HepG2 (cell line): ENCODE measurements around the gene ALDH9A1. TPM values are rescaled to one million over a fixed set of nuclear protein-coding genes. Genes with fewer than 3 reads are reported as not detected.
"Not testable (repeated sequence)": the region's sequence is repeated elsewhere in the genome, so short reads cannot be mapped to it uniquely, and the experiment has no call there.

Source experiments
- ATAC-seq: fragments of 200-7000 bp; cut with Tn5 transposase; 3 replicates; pipeline ENCODE4 v1.9.1; 2020; ENCODE audit warnings: mild to moderate bottlenecking, moderate library complexity
- BruUV-seq: library from RNA; stranded (reverse); fragments of 400-500 nt; replicated peaks from 2 replicates; lab custom pipeline; 2021; lab: Mats Ljungman, UMichigan
- CTCF ChIA-PET: fragments of 300-600 bp; formaldehyde crosslinking; extraction: SDS; loops from one replicate; lab custom pipeline; 2021; ENCODE audit warnings: low total read pairs, inconsistent platforms, low intra/inter-chr PET ratio; lab: Yijun Ruan, JAX
- POLR2A ChIA-PET: fragments of 350-600 bp; sonication (Branson Sonifier 250); formaldehyde crosslinking; loops from one replicate; lab custom pipeline; 2020; ENCODE audit warnings: antibody characterized with exemption, inconsistent platforms; lab: Yijun Ruan, JAX
- DNase-seq: peaks from one replicate; pipeline ENCODE4 v3.0.0-alpha.2; 2015; ENCODE audit warnings: low spot score
- FAIRE-seq: peaks from 3 replicates; lab custom pipeline; 2011; peaks lifted over from hg19 to GRCh38; lab: Jason Lieb, UNC
- H2AFZ ChIP-seq: one replicate; pipeline ENCODE4 v1.6.1; 2011; ENCODE audit warnings: low read length, inconsistent platforms
- H3K27ac ChIP-seq: fragments of 300-600 bp; 3 replicates; pipeline ENCODE4 v1.8.0; 2011; ENCODE audit warnings: mixed run types, mild to moderate bottlenecking, mixed read lengths, low read length, inconsistent platforms; ENCODE audit not compliant: insufficient read depth; ENCODE audit errors: extremely low read length
- H3K27me3 ChIP-seq, 2 experiments: fragments of 200-600 bp in 1 of 2; 2 replicates in 1 of 2; 3 replicates in 1 of 2; pipeline versions ENCODE4 v1.6.0 to v1.8.0; 2011; ENCODE audit warnings: low read length in 2 of 2, mild to moderate bottlenecking in 2 of 2, moderate library complexity in 2 of 2, inconsistent platforms in 1 of 2; ENCODE audit not compliant: insufficient read depth in 2 of 2, control insufficient read depth in 1 of 2
- H3K36me3 ChIP-seq, 2 experiments: fragments of 200-600 bp in 1 of 2; replicated peaks in 1 of 2; 2 replicates in 1 of 2; 3 replicates in 1 of 2; pipeline versions ENCODE4 v1.5.1 to v1.8.0; 2011; ENCODE audit warnings: low read length in 2 of 2, inconsistent platforms in 1 of 2; ENCODE audit not compliant: insufficient read depth in 2 of 2, control insufficient read depth in 1 of 2
- H3K4me1 ChIP-seq: 2 replicates; pipeline ENCODE4 v1.5.1; 2012; ENCODE audit warnings: low read length, inconsistent platforms; ENCODE audit not compliant: insufficient read depth
- H3K4me2 ChIP-seq: 2 replicates; pipeline ENCODE4 v1.6.0; 2011; ENCODE audit warnings: low read depth, low read length, inconsistent platforms
- H3K4me3 ChIP-seq, 3 experiments: fragments of 200-600 bp in 1 of 3; sonication (generic), shearing (Covaris generic) in 1 of 3; replicated peaks in 1 of 3; 2 replicates each; pipeline ENCODE4 v1.5.1; 2011 to 2016; ENCODE audit warnings: low read length in 3 of 3, inconsistent platforms in 2 of 3, low read depth in 2 of 3, mild to moderate bottlenecking in 2 of 3, control low read depth in 1 of 3, mixed read lengths in 1 of 3; ENCODE audit not compliant: insufficient read depth in 1 of 3
- H3K79me2 ChIP-seq: one replicate; pipeline ENCODE4 v1.6.1; 2011; ENCODE audit warnings: low read length, inconsistent platforms; ENCODE audit not compliant: insufficient read depth
- H3K9ac ChIP-seq: 2 replicates; pipeline ENCODE4 v1.6.0; 2011; ENCODE audit warnings: mild to moderate bottlenecking, low read depth, low read length, inconsistent platforms; ENCODE audit not compliant: insufficient read depth
- H3K9me3 ChIP-seq: 2 replicates; pipeline ENCODE4 v1.5.1; 2012; ENCODE audit warnings: mild to moderate bottlenecking, low read length
- H4K20me1 ChIP-seq: 2 replicates; pipeline ENCODE4 v1.6.0; 2011; ENCODE audit warnings: inconsistent platforms, mild to moderate bottlenecking, low read length, moderate library complexity; ENCODE audit not compliant: insufficient read depth
- CCAR2 ChIP-seq: fragments of 200-400 bp; formaldehyde crosslinking; optimal IDR thresholded peaks from 2 replicates; pipeline ENCODE3; 2018; ENCODE audit warnings: low read depth, mild to moderate bottlenecking, low read length, moderate library complexity
- MED8 ChIP-seq: sonication (generic); formaldehyde crosslinking; IDR thresholded peaks from 2 replicates; pipeline ENCODE4 v1.8.1; 2023; ENCODE audit warnings: mild to moderate bottlenecking, missing genetic modification reagents; ENCODE audit not compliant: insufficient replicate concordance
- WGBS: methylation state at CpG from one replicate; pipeline ENCODE4 v1.1.6; 2017; ENCODE audit warnings: low lambda C conversion rate; 5-methylcytosine and 5-hydroxymethylcytosine counted together
- in situ Hi-C: cut with HindIII; loops from 2 replicates; pipeline ENCODE4 v1.10.0; 2017; ENCODE audit warnings: low pct_unique_long_range_greater_than_20kb; ENCODE audit not compliant: extremely low pct_ligation_motif_present
- intact Hi-C: fragments of 100-400 bp; cut with micrococcal nuclease; formaldehyde crosslinking; loops from one replicate; pipeline ENCODE4 v1.10.0; 2022; ENCODE audit not compliant: unreplicated experiment
- polyA plus RNA-seq, 8 experiments: library from polyadenylated mRNA; depleted of rRNA in 3 of 8; stranded (reverse) in 7 of 8; unstranded in 1 of 8; fragments of >200 nt; fragmentation: Illumina TruSeq in 4 of 8; extraction: Trizol in 4 of 8; gene quantifications; 2 replicates each; pipeline versions ENCODE4 v1.2.1 to v1.2.3, GENCODE V29; 2011 to 2016; ENCODE audit warnings: low read depth in 4 of 8, missing spikeins in 1 of 8, mixed read lengths in 1 of 8; ENCODE audit not compliant: insufficient read depth in 1 of 8
- total RNA-seq, 5 experiments: library from RNA; depleted of rRNA; stranded (reverse); fragments of >200 nt; fragmentation: Illumina TruSeq; extraction: Trizol; gene quantifications; 2 replicates each; pipeline ENCODE4 v1.2.3, GENCODE V29; 2016; ENCODE audit warnings: low read depth in 1 of 5

ALDH9A1 gene
- total and polyA plus RNA-seq, 2 of the 13 experiments (the other 11 are each of a cell fraction or from before 2014, with no cell fraction given): 27.5 to 38.5 TPM

GRCh38 chr1:165641231-165641987 lies 57.0 kb downstream of the ALDH9A1 start (continued):
- no peak for TF ChIP-seq MED8 (CRISPR knock-in tag)

- Histone ChIP-seq H3K4me1 (peaks cover 18% of the 10 kb centered on the region), H4K20me1 (no peaks in the 10 kb centered on the region), H3K36me3 (no peaks in the 10 kb centered on the region; a peak in 1 of 5 replicates), H3K9ac (no peak overlapping the region), H3K4me3 (no peak overlapping the region), H2AFZ (no peak overlapping the region), H3K27me3 (no peaks in the 10 kb centered on the region), H3K27ac (no peak overlapping the region), H3K4me2 (no peak overlapping the region), H3K79me2 (no peaks in the 10 kb centered on the region), H3K9me3 (no peaks in the 10 kb centered on the region)
- ATAC-seq: no peak
- intact Hi-C loops: no loop called here
- no peak for DNase-seq
- CTCF ChIA-PET: no interaction called here
- no peak for FAIRE-seq
- POLR2A ChIA-PET: no interaction called here
- in situ Hi-C loops: no loop called here
- BruUV-seq: no TSS peak
- WGBS: 83% methylated on average over 1 of the region's 1 CpG
- TF ChIP-seq CCAR2: no peak
Observed at GRCh38 chr1:165639821-165640623, 58.3 kb downstream of the ALDH9A1 start.

- CTCF ChIA-PET, H3K27me3 ChIP-seq, in situ Hi-C loops, intact Hi-C loops, H3K36me3 ChIP-seq, H3K4me2 ChIP-seq, H2AFZ ChIP-seq, DNase-seq, H3K79me2 ChIP-seq, ATAC-seq, H3K9ac ChIP-seq, H4K20me1 ChIP-seq, H3K4me3 ChIP-seq, H3K27ac ChIP-seq, BruUV-seq, POLR2A ChIA-PET, H3K9me3 ChIP-seq, FAIRE-seq: not testable (repeated sequence)
- H3K4me1 ChIP-seq: peaks cover 18% of the 10 kb centered on the region
- 87% methylated on average over 7 of the region's 7 CpGs for WGBS
Observed at GRCh38 chr1:165638211-165638610, 60.2 kb downstream of the ALDH9A1 start.
